ENCODE measurements around the gene MEP1A. TPM values are rescaled to one million over a fixed set of nuclear protein-coding genes. Genes with fewer than 3 reads are reported as not detected.

Gene MEP1A
- total and polyA plus RNA-seq, 2 of the 13 experiments (the other 11 are each of a cell fraction or from before 2014, with no cell fraction given), result 0.24 to 0.83 TPM

- no TSS peak for BruUV-seq (replicated peaks)
- no peaks in the 10 kb centered on the region for H3K9me3 ChIP-seq (ENCODE audit: low read length)
- no peak for ATAC-seq
- H3K4me1 ChIP-seq (ENCODE audit: insufficient read depth, low read length), result peaks cover 16% of the 10 kb centered on the region
- no peak overlapping the region for H3K4me3 ChIP-seq (replicated peaks in 1 of 3; ENCODE audit: insufficient read depth in 1 of 3, low read depth in 2 of 3, low read length in 3 of 3)
- no peaks in the 10 kb centered on the region for H4K20me1 ChIP-seq (ENCODE audit: insufficient read depth, low read length)
- DNase-seq (ENCODE audit: low spot score), result no peak
- H3K79me2 ChIP-seq (ENCODE audit: insufficient read depth, low read length), result no peaks in the 10 kb centered on the region
- no peak overlapping the region for H3K9ac ChIP-seq (ENCODE audit: insufficient read depth, low read depth, low read length)
- in situ Hi-C loops (cut with HindIII; ENCODE audit: extremely low pct_ligation_motif_present, low pct_unique_long_range_greater_than_20kb), result no loop called here
- CTCF ChIA-PET (ENCODE audit: low intra/inter-chr PET ratio, low total read pairs), result no interaction called here
- H3K27ac ChIP-seq (ENCODE audit: extremely low read length, insufficient read depth, low read length), result no peak overlapping the region
- no peaks in the 10 kb centered on the region for H3K27me3 ChIP-seq (ENCODE audit: control insufficient read depth in 1 of 2, insufficient read depth in 2 of 2, low read length in 2 of 2)
- FAIRE-seq, result no peak
- TF ChIP-seq MED1 (CRISPR knock-in tag; IDR thresholded peaks at IDR 0.05), result no peak
- no peak for TF ChIP-seq ZNF567 (CRISPR knock-in tag; IDR thresholded peaks at IDR 0.05; ENCODE audit: borderline replicate concordance)
- TF ChIP-seq U2AF2 (IDR thresholded peaks at IDR 0.05; ENCODE audit: low read depth, low read length), result no peak
- no peak for TF ChIP-seq GPN1 (CRISPR knock-in tag; IDR thresholded peaks at IDR 0.05; ENCODE audit: borderline replicate concordance)
- no peak for TF ChIP-seq PCBP1 (IDR thresholded peaks at IDR 0.05; ENCODE audit: borderline replicate concordance, low read depth, low read length)
- TF ChIP-seq, protein P1, sequence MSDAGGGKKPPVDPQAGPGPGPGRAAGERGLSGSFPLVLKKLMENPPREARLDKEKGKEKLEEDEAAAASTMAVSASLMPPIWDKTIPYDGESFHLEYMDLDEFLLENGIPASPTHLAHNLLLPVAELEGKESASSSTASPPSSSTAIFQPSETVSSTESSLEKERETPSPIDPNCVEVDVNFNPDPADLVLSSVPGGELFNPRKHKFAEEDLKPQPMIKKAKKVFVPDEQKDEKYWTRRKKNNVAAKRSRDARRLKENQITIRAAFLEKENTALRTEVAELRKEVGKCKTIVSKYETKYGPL (CRISPR knock-in tag; IDR thresholded peaks at IDR 0.05), result no peak
- no peak for TF ChIP-seq ZNF333 (CRISPR knock-in tag; IDR thresholded peaks at IDR 0.05; ENCODE audit: borderline replicate concordance)
- no peak for TF ChIP-seq ZNF883 (CRISPR knock-in tag; IDR thresholded peaks at IDR 0.05; ENCODE audit: not compliant biosample characterization)
- TF ChIP-seq ZNF841 (CRISPR knock-in tag; IDR thresholded peaks at IDR 0.05; ENCODE audit: borderline replicate concordance), result no peak
- no peak for TF ChIP-seq ARNTL (CRISPR knock-in tag; IDR thresholded peaks at IDR 0.05)
- no peak for TF ChIP-seq POLR2G (IDR thresholded peaks at IDR 0.05; ENCODE audit: low read depth, low read length)
- no peak for TF ChIP-seq RBAK (CRISPR knock-in tag; IDR thresholded peaks at IDR 0.05)
- H2AFZ ChIP-seq (ENCODE audit: low read length), result no peak overlapping the region
- POLR2A ChIA-PET, result no interaction called here
- H3K4me2 ChIP-seq (ENCODE audit: low read depth, low read length), result no peak overlapping the region
- no peaks in the 10 kb centered on the region for H3K36me3 ChIP-seq (replicated peaks in 1 of 2; ENCODE audit: control insufficient read depth in 1 of 2, insufficient read depth in 2 of 2, low read length in 2 of 2)
- intact Hi-C loops (cut with micrococcal nuclease; ENCODE audit: unreplicated experiment), result loop anchor here (10.0 kb wide), 1 partner anchor 103 kb away; the partner anchor contains the start of gene TDRD6
- WGBS (ENCODE audit: low lambda C conversion rate), result 54% methylated on average over 5 of the region's 5 CpGs
These were observed 5.2 kb upstream of the MEP1A start for GRCh38 chr6:46787871-46788540.

Data from HepG2 (cell line).